HCT116 (cell line): ENCODE measurements around the gene NAT9. TPM values are rescaled to one million over a fixed set of nuclear protein-coding genes. Genes with fewer than 3 reads are reported as not detected.

Experiments
- ATAC-seq: fragments of 200-7000 bp; cut with Tn5 transposase; 2 replicates; pipeline ENCODE4 v1.9.1; 2020; ENCODE audit warnings: mild to moderate bottlenecking, moderate library complexity
- BruUV-seq: library from RNA; stranded (reverse); fragments of 400-500 nt; replicated peaks from 2 replicates; lab custom pipeline; 2021; lab: Mats Ljungman, UMichigan
- CTCF ChIA-PET: fragments of 300-600 bp; sonication (Branson Sonifier 250); formaldehyde crosslinking; loops from one replicate; lab custom pipeline; 2021; ENCODE audit warnings: antibody characterized with exemption; lab: Charles Lee
- POLR2A ChIA-PET: fragments of 300-600, 350-600 bp; sonication (Branson Sonifier 250); formaldehyde crosslinking; loops from one replicate; lab custom pipeline; 2021; ENCODE audit warnings: antibody characterized with exemption; lab: Charles Lee
- RAD21 ChIA-PET, 2 experiments: fragments of 300-600 bp; sonication (Branson Sonifier 250); formaldehyde crosslinking; loops; one replicate each; lab custom pipeline; 2023; ENCODE audit warnings: low total read pairs in 2 of 2; ENCODE audit not compliant: uncharacterized antibody in 2 of 2, unreplicated experiment in 2 of 2, low non-redundant PET in 1 of 2; lab: Charles Lee
- DNase-seq: peaks from one replicate; pipeline ENCODE4 v3.0.0-alpha.2; 2010; ENCODE audit warnings: low read depth, low spot score
- H2AFZ ChIP-seq: fragments of 200-600 bp; shearing (Covaris generic), sonication (generic); 2 replicates; pipeline ENCODE4 v1.6.1; 2017; ENCODE audit warnings: low read depth, mixed run types, mixed read lengths, antibody characterized with exemption, low read length; ENCODE audit not compliant: poor library complexity, severe bottlenecking
- H3K27ac ChIP-seq: 2 replicates; pipeline ENCODE4 v1.5.1; 2012; ENCODE audit warnings: low read depth, low read length
- H3K27me3 ChIP-seq: fragments of 200-600 bp; sonication (generic); 2 replicates; pipeline ENCODE4 v1.6.1; 2016; ENCODE audit warnings: mixed run types, low read length, mixed read lengths; ENCODE audit not compliant: insufficient read depth
- H3K36me3 ChIP-seq, 2 experiments: fragments of 200-500 bp in 1 of 2; fragments of 200-600 bp in 1 of 2; sonication (Bioruptor generic) in 1 of 2; sonication (generic) in 1 of 2; 2 replicates each; pipeline versions ENCODE4 v1.5.1 to v1.6.1; 2014 to 2016; ENCODE audit warnings: low read length in 2 of 2, inconsistent platforms in 1 of 2, mixed read lengths in 1 of 2, mixed run types in 1 of 2; ENCODE audit not compliant: insufficient read depth in 2 of 2, control insufficient read depth in 1 of 2
- H3K4me1 ChIP-seq, 2 experiments: fragments of 200-600 bp in 1 of 2; sonication (generic) in 1 of 2; 2 replicates each; pipeline versions ENCODE4 v1.5.1 to v1.6.1; 2012 to 2017; ENCODE audit warnings: low read length in 2 of 2, inconsistent platforms in 1 of 2, mild to moderate bottlenecking in 1 of 2, mixed read lengths in 1 of 2, mixed run types in 1 of 2, moderate library complexity in 1 of 2; ENCODE audit not compliant: insufficient read depth in 2 of 2, control insufficient read depth in 1 of 2
- H3K4me2 ChIP-seq: fragments of 200-600 bp; sonication (generic); 2 replicates; pipeline ENCODE4 v1.6.1; 2017; ENCODE audit warnings: mixed run types, low read length, mixed read lengths
- H3K4me3 ChIP-seq, 2 experiments: fragments of 200-600 bp in 1 of 2; sonication (generic) in 1 of 2; replicated peaks in 1 of 2; 2 replicates each; pipeline ENCODE4 v1.5.1; 2011 to 2016; ENCODE audit warnings: low read length in 2 of 2, control low read depth in 1 of 2, low read depth in 1 of 2, mild to moderate bottlenecking in 1 of 2, mixed read lengths in 1 of 2, mixed run types in 1 of 2
- H3K79me2 ChIP-seq: fragments of 200-600 bp; sonication (generic); 2 replicates; pipeline ENCODE4 v1.6.1; 2017; ENCODE audit warnings: mild to moderate bottlenecking, mixed run types, low read length, moderate library complexity, mixed read lengths; ENCODE audit not compliant: insufficient read depth
- H3K9ac ChIP-seq: fragments of 200-600 bp; sonication (generic); 2 replicates; pipeline ENCODE4 v1.6.1; 2016; ENCODE audit warnings: low read length, mixed read lengths
- H3K9me2 ChIP-seq: fragments of 200-600 bp; sonication (generic), shearing (Covaris generic); 2 replicates; pipeline ENCODE4 v1.6.1; 2017; ENCODE audit warnings: mixed run types, mild to moderate bottlenecking, moderate library complexity; ENCODE audit not compliant: insufficient read depth
- H3K9me3 ChIP-seq, 2 experiments: fragments of 200-500 bp in 1 of 2; fragments of 200-600 bp in 1 of 2; sonication (Bioruptor generic) in 1 of 2; sonication (generic) in 1 of 2; 2 replicates each; pipeline ENCODE4 v1.6.1; 2014 to 2017; ENCODE audit warnings: low read length in 2 of 2, mixed read lengths in 2 of 2, inconsistent platforms in 1 of 2, low read depth in 1 of 2, mild to moderate bottlenecking in 1 of 2, mixed run types in 1 of 2, moderate library complexity in 1 of 2; ENCODE audit not compliant: control insufficient read depth in 1 of 2, insufficient read depth in 1 of 2
- H4K20me1 ChIP-seq: fragments of 200-600 bp; sonication (generic), shearing (Covaris generic); 2 replicates; pipeline ENCODE4 v1.6.1; 2017; ENCODE audit warnings: mixed run types, mild to moderate bottlenecking, moderate library complexity; ENCODE audit not compliant: insufficient read depth
- REST ChIP-seq: IDR thresholded peaks from 2 replicates; pipeline ENCODE4 v1.6.1; 2012; ENCODE audit warnings: low read depth
- SRF ChIP-seq: IDR thresholded peaks from 2 replicates; pipeline ENCODE4 v1.6.1; 2012; ENCODE audit warnings: low read depth
- ZBTB33 ChIP-seq: IDR thresholded peaks from 2 replicates; pipeline ENCODE4 v1.6.1; 2011; ENCODE audit warnings: mild to moderate bottlenecking, low read length, moderate library complexity; ENCODE audit not compliant: insufficient replicate concordance; ENCODE audit errors: extremely low read depth
- ZFX ChIP-seq: fragments of 450-650 bp; IDR thresholded peaks from 2 replicates; pipeline ENCODE4 v1.6.1; 2017
- ZNF274 ChIP-seq: fragments of 200-500 bp; sonication (Bioruptor generic); IDR thresholded peaks from 2 replicates; pipeline ENCODE4 v1.6.1; 2014; ENCODE audit warnings: mild to moderate bottlenecking, low read depth, low read length, inconsistent platforms
- intact Hi-C: fragments of 100-400 bp; cut with micrococcal nuclease; formaldehyde crosslinking; loops from 2 replicates; pipeline ENCODE4 v1.10.0; 2022
- total RNA-seq: library from RNA; stranded (reverse); gene quantifications from one replicate; pipeline ENCODE4 v1.2.1, GENCODE V29; 2021; ENCODE audit not compliant: unreplicated experiment
- TF ChIP-seq, protein P1 (sequence below): IDR thresholded peaks from 2 replicates; pipeline ENCODE4 v1.6.1; 2012

Gene NAT9
- total RNA-seq, 1 experiment from 2014 or later = 88.7 TPM

DNA sequence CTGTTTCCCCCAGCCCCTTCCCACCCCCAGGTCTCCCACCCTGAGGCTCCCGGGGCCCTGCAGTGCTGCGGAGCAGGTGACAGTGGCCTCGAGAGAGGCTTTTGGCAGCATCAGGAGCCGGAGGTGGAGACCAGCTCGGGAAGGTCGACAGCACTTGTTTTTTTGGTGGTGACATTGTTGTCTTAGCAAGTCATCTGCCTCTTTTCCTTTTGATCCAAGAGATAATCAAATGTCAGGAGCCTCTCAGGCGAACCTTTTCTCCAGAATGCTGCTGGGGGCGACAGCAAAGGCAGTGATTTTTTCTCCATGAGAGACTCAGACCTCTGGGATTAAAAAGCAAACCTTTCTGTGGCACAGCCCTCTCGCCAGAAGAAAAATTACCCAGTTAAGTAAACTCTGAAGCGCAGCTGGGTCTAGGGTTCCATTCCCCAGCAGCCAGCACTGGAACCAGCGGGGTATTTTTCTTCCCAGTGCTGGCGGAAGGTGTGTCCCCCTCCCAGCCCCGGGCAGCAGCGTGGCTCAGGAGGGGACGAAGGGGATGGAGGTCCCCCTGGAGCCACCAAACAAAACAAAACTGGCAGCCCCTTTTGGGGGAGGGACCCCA lies 46.3 kb upstream of the NAT9 start:
- H3K27ac ChIP-seq = no peak overlapping the region
- no peak overlapping the region for H3K9ac ChIP-seq
- no peak overlapping the region for H3K4me2 ChIP-seq
- H4K20me1 ChIP-seq = no peaks in the 10 kb centered on the region
- no peaks in the 10 kb centered on the region for H3K27me3 ChIP-seq
- ATAC-seq = no peak
- H3K9me3 ChIP-seq = no peaks in the 10 kb centered on the region
- no peaks in the 10 kb centered on the region for H3K36me3 ChIP-seq
- no peak for TF ChIP-seq ZBTB33
- TF ChIP-seq ZNF274 = no peak
- TF ChIP-seq, all 23 proteins: peak for 0
- H2AFZ ChIP-seq = no peak overlapping the region
- H3K9me2 ChIP-seq = no peaks in the 10 kb centered on the region
- DNase-seq = no peak
- RAD21 ChIA-PET = no interaction called here
- no peak overlapping the region for H3K4me3 ChIP-seq
- no TSS peak for BruUV-seq
- intact Hi-C loops = no loop called here
- H3K79me2 ChIP-seq = no peaks in the 10 kb centered on the region
- H3K4me1 ChIP-seq = no peaks in the 10 kb centered on the region
- POLR2A ChIA-PET = no interaction called here
- CTCF ChIA-PET = no interaction called here

DNA sequence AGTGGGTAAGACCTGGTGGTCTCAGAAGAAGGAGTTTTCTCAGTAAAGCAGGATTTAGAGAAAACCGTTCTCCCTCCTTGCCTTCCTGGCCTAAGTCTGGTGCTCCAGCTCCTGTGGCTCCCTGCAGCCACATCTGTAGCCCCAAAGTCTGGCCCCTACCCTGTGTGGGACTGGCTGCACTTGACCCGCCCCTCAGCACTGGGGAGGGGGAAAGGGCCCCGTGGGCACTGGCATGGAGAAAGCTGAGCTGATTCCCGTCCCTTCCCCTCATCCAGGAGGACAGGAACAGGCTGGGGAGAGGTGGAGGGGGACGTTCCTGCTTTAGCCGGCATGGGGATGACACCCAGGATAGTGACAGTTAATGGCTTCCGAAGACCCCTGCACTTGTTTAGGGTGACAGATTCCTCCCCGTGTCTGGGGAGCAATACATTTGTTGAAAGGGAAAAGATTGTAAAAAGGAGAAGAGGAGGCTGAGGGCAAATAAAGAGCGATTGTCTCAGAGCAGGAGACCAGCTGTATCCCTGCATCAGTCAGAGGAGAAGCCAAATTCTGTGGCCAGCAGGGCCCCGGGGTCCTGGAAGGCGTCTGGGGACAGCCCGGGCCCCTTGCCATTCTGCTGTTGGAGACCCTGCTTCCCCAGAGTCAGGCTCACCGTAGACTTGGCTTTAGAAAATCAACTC lies 45.6 kb upstream of the NAT9 start:
- H3K9ac ChIP-seq = no peak overlapping the region
- no peaks in the 10 kb centered on the region for H3K27me3 ChIP-seq
- no peak overlapping the region for H2AFZ ChIP-seq
- POLR2A ChIA-PET = no interaction called here
- H3K27ac ChIP-seq = no peak overlapping the region
- BruUV-seq = no TSS peak
- ATAC-seq = no peak
- no peaks in the 10 kb centered on the region for H3K9me2 ChIP-seq
- TF ChIP-seq SRF = no peak
- no peak for TF ChIP-seq ZFX
- TF ChIP-seq REST = no peak
- TF ChIP-seq, protein P1, sequence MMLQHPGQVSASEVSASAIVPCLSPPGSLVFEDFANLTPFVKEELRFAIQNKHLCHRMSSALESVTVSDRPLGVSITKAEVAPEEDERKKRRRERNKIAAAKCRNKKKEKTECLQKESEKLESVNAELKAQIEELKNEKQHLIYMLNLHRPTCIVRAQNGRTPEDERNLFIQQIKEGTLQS = no peak
- TF ChIP-seq, all 23 proteins: peak for 0
- ChIA-PET CTCF (interaction anchor here (0.9 kb wide), 1 partner anchor 21 kb away, joined by 3 read pairs; no protein-coding TSS in a partner anchor), RAD21 (no interaction called here)
- Histone ChIP-seq H4K20me1 (no peaks in the 10 kb centered on the region), H3K4me1 (no peaks in the 10 kb centered on the region), H3K4me3 (no peak overlapping the region), H3K4me2 (no peak overlapping the region), H3K9me3 (no peaks in the 10 kb centered on the region), H3K36me3 (no peaks in the 10 kb centered on the region), H3K79me2 (no peaks in the 10 kb centered on the region)
- DNase-seq = no peak
- intact Hi-C loops = no loop called here
